ENCODE results near the gene MS4A6E. TPM values are rescaled to one million over a fixed set of nuclear protein-coding genes. Genes with fewer than 3 reads are reported as not detected.

The MS4A6E gene
- polyA plus RNA-seq, 3 donors, result not detected

GRCh38 chr11:60347084-60347797, 20.2 kb downstream of the MS4A6E start:
- Histone ChIP-seq H3K9me3 (replicated peaks in 1 of 2; ENCODE audit: control insufficient read depth in 1 of 2, insufficient read depth in 1 of 2, low read length in 2 of 2) (no peaks in the 10 kb centered on the region), H3K9ac (ENCODE audit: insufficient read depth, low read length, poor library complexity, severe bottlenecking) (no peak overlapping the region), H2AFZ (ENCODE audit: insufficient read depth, low read depth, low read length, poor library complexity, severe bottlenecking) (no peak overlapping the region), H3K36me3 (replicated peaks in 1 of 2; ENCODE audit: control insufficient read depth in 1 of 2, insufficient read depth in 2 of 2, low read length in 2 of 2) (no peaks in the 10 kb centered on the region), H3K4me3 (replicated peaks in 1 of 3; ENCODE audit: low read depth in 2 of 3, low read length in 3 of 3) (no peak overlapping the region), H3K27me3 (ENCODE audit: control insufficient read depth in 2 of 2, insufficient read depth in 2 of 2, low read length in 2 of 2) (no peaks in the 10 kb centered on the region), H3K27ac (ENCODE audit: low read depth in 1 of 2, low read length in 2 of 2) (no peak overlapping the region), H3K79me2 (ENCODE audit: insufficient read depth, low read length) (no peaks in the 10 kb centered on the region), H3K4me2 (replicated peaks; ENCODE audit: extremely low read depth, low read length, poor library complexity, severe bottlenecking) (no peak overlapping the region), H4K20me1 (ENCODE audit: insufficient read depth, low read length) (no peaks in the 10 kb centered on the region), H3K4me1 (ENCODE audit: control insufficient read depth in 1 of 2, insufficient read depth in 2 of 2, low read length in 2 of 2) (peaks cover 5 to 11% of the 10 kb centered on the region in 2 donors)
- no peak for DNase-seq
- Mint-ChIP-seq H3K27me3 (ENCODE audit: low read depth in 3 of 3) (no peaks in the 10 kb centered on the region), H3K36me3 (no peaks in the 10 kb centered on the region), H3K9me3 (no peaks in the 10 kb centered on the region), H3K27ac (no peak overlapping the region), H3K4me3 (no peak overlapping the region), H3K4me1 (peaks cover 13% of the 10 kb centered on the region)
- no peak for TF ChIP-seq CTCF (IDR thresholded peaks at IDR 0.05)
- intact Hi-C loops (cut with micrococcal nuclease), result loop anchor here in 1 of 2 donors (10.0 kb wide), 1 partner anchor 268 kb away; no protein-coding TSS in a partner anchor
- no CpG with 5 or more reads among the region's 2 CpGs for WGBS (ENCODE audit: insufficient coverage)

GRCh38 chr11:60348116-60348515, 21.1 kb downstream of the MS4A6E start:
- H3K27ac Mint-ChIP-seq, result no peak overlapping the region
- Histone ChIP-seq H4K20me1 (ENCODE audit: insufficient read depth, low read length) (no peaks in the 10 kb centered on the region), H3K79me2 (ENCODE audit: insufficient read depth, low read length) (no peaks in the 10 kb centered on the region), H2AFZ (ENCODE audit: insufficient read depth, low read depth, low read length, poor library complexity, severe bottlenecking) (no peak overlapping the region), H3K4me1 (ENCODE audit: control insufficient read depth in 1 of 2, insufficient read depth in 2 of 2, low read length in 2 of 2) (peaks cover 5 to 11% of the 10 kb centered on the region in 2 donors), H3K27ac (ENCODE audit: low read depth in 1 of 2, low read length in 2 of 2) (no peak overlapping the region), H3K4me3 (replicated peaks in 1 of 3; ENCODE audit: low read depth in 2 of 3, low read length in 3 of 3) (no peak overlapping the region), H3K36me3 (replicated peaks in 1 of 2; ENCODE audit: control insufficient read depth in 1 of 2, insufficient read depth in 2 of 2, low read length in 2 of 2) (no peaks in the 10 kb centered on the region), H3K9ac (ENCODE audit: insufficient read depth, low read length, poor library complexity, severe bottlenecking) (no peak overlapping the region), H3K27me3 (ENCODE audit: control insufficient read depth in 2 of 2, insufficient read depth in 2 of 2, low read length in 2 of 2) (no peaks in the 10 kb centered on the region), H3K9me3 (replicated peaks in 1 of 2; ENCODE audit: control insufficient read depth in 1 of 2, insufficient read depth in 1 of 2, low read length in 2 of 2) (no peaks in the 10 kb centered on the region), H3K4me2 (replicated peaks; ENCODE audit: extremely low read depth, low read length, poor library complexity, severe bottlenecking) (no peak overlapping the region)
- H3K4me1 Mint-ChIP-seq, result peaks cover 13% of the 10 kb centered on the region
- no peaks in the 10 kb centered on the region for H3K36me3 Mint-ChIP-seq
- DNase-seq, result no peak
- intact Hi-C loops (cut with micrococcal nuclease), result loop anchor here in 1 of 2 donors (10.0 kb wide), 1 partner anchor 267 kb away; no protein-coding TSS in a partner anchor
- WGBS (ENCODE audit: insufficient coverage), result 100% methylated on average over 1 of the region's 2 CpGs
- H3K4me3 Mint-ChIP-seq, result no peak overlapping the region
- TF ChIP-seq CTCF (IDR thresholded peaks at IDR 0.05), result no peak
- H3K9me3 Mint-ChIP-seq, result no peaks in the 10 kb centered on the region
- no peaks in the 10 kb centered on the region for H3K27me3 Mint-ChIP-seq (ENCODE audit: low read depth in 3 of 3)

Data from CD14-positive monocyte (primary cell).